ENCODE data around the gene DESI2.
"Not testable (repeated sequence)": the region's sequence is repeated elsewhere in the genome, so short reads cannot be mapped to it uniquely, and the experiment has no call there.

DESI2 gene

DNA sequence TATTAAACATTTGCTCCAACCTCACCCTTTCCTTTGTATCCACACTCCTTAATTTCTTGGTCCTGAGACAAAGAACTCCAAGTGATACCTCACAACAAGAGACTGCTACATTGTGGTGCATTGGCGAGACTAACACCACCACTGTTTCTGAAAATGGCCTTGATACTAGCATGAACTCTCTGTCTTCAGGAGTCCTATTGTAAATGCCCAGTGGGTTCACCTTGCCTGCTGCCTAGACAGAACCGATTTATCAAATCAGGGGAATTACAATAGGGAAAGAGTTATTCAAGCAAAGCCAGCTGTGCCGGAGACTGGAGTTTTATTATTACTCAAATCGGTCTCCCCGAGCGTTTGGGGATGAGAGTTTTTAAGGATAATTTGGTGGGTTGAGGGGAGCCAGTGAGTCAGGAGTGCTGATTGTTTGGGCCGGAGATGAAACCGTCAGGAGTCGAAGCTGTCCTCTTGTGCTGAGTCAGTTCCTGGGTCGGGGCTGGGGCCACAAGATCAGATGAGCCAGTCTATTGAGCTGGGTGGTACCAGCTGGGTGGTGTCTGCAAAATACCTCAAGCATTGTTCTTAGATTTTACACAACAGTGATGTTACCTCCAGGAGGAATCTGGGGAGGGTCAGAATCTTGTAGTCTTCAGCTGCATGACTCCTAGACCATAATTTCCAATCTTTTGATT, 83.1 kb downstream of the DESI2 start:
- H3K4me3 ChIP-seq (ENCODE audit: low read length): no peak overlapping the region
- DNase-seq (ENCODE audit: low read depth, low spot score): no peak

DNA sequence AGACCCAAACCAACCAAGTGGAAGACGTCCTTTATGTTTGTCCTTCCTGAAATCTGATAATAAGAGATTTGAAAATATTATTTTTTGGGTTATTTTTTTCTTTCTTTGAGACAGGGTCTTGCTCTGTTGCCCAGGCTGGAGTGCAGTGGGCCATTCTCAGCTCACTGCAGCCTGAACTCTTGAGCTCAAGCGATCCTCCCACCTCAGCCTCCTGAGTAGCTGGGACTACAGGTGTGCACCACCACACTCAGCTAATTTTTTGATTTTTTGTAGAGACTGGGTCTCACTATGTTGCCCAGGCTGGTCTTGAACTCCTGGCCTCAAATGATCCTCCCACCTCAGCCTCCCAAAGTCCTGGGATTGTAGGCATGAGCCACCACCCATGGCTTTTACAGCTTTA, 86.2 kb downstream of the DESI2 start:
- H3K4me3 ChIP-seq (ENCODE audit: low read length); DNase-seq (ENCODE audit: low read depth, low spot score): not testable (repeated sequence)

DNA sequence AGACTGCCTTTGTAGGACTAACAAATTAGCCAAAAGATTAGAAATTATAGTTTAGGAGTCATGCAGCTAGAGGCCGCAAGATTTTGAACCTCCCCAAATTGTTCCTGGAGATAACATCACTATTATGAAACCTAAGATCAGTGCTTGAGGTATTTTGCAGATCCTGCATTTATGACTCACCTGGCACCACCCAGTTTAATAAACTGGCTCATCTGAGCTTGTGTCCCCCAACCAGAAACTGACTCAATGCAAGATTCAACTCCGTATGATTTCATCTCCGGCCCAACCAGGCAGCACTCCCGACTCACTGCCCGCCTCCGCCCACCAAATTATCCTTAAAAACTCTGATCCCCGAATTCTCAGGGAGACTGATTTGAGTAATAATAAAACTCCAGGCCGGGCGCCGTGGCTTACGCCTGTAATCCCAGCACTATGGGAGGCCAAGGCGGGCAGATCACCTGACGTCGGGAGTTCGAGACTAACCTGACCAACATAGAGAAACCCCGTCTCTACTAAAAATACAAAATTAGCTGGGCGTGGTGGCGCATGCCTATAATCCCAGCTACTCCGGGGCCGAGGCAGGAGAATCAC, 87.2 kb downstream of the DESI2 start:
- DNase-seq (ENCODE audit: low read depth, low spot score); H3K4me3 ChIP-seq (ENCODE audit: low read length): not testable (repeated sequence)

DNA sequence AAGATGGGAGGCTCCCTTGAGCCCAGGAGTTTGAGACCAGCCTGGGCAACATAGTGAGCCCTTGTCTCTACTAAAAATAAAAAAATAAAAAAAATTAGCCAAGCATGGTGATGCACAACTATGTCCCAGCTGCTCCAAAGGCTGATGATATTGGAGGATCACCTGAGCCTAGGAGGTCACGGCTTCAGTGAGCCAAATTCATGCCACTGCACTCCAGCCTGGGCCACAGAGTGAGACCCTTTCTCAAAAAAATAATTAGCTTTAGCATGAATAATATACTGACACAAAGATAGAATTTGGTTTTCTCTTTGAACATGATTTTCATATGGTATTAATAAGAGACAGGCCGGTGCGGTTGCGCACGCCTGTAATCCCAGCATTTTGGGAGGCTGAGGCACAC, 88.8 kb downstream of the DESI2 start:
- H3K4me3 ChIP-seq (ENCODE audit: low read length): no peak overlapping the region
- DNase-seq (ENCODE audit: low read depth, low spot score): no peak

DNA sequence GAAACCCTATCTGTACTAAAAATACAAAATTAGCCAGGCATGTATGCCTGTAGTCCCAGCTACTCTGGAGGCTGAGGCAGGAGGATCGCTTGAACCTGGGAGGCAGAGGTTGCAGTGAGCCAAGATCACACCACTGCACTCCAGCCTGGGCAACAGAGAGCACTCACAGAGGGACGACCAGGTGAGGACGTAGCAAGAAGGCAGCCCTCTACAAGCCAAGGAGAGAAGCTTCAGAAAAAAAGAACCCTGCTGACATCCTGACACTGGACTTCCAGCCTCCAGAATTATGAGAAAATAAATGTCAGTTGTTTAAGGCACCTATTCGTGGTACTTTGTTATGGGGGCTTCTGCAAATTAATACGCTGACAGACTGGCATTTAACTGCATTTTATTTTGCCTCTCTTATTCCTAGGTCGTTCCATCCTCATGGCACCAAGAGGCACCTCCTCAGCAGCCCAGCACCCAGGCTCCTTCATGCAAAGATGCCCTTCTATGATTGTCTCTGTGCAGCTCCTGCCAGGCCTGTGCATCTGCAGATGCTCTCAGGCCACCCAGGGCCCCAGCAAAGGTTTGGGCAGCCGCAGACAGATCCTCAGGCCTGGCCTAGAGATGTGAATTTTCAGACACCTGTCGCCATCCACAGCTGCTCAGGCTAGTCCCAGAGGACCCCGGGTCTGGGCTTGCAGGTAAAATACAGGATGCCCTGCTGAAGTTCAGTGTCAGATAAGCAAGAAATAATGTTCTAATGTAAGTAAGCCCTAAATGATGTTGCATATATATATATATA, 96.5 kb downstream of the DESI2 start:
- no peak for DNase-seq (ENCODE audit: low read depth, low spot score)
- no peak overlapping the region for H3K4me3 ChIP-seq (ENCODE audit: low read length)

DNA sequence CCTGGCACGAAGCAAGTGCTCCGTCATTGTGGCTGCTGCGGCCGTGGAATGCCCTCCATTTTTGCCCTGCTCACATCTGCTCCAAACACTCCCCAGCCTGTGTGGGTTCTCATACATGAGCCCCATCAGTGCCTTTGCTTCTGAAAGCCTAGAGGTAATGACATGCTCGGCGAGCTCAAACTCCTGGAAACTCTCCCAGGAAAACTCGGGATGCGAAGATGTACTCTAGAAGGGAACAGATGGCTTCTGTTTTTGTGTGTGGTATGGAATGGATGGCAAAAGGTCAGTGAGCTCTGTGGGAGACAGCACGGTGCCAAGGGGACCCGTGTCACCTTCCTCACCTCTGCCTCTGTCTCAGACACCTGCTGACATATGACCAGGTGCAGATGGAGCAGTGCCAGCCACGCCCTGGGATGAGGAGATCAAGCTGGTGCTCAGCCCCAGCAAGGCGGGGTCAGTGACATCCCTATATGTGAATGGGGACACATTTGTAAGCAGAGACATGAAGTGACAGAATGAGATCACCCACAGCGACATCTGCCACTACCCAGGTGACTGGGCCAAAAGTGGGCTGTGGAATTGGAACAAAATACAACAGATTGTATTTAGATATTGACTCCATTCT, 98.5 kb downstream of the DESI2 start:
- no peak for DNase-seq (ENCODE audit: low read depth, low spot score)
- no peak overlapping the region for H3K4me3 ChIP-seq (ENCODE audit: low read length)

DNA sequence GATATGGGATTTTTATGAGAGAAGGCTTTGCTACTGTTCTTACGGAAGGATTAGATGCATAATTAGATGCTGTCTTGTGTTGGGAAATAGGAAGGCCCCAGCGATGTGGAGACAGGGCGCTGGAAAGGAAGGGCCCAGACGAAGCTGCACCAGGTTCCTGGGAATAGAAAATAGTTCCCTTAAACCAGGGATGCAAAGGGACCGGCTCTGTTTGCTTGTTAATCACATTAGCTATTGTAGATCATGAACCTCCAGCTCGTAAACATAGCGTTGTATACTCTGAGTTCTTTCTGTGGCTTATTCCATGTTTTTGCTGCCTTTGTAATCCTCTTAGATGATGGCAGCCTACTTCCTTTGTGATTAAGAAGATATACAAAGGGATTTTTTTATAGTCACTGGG, 102.7 kb downstream of the DESI2 start:
- no peak overlapping the region for H3K4me3 ChIP-seq (ENCODE audit: low read length)
- DNase-seq (ENCODE audit: low read depth, low spot score): no peak

DNA sequence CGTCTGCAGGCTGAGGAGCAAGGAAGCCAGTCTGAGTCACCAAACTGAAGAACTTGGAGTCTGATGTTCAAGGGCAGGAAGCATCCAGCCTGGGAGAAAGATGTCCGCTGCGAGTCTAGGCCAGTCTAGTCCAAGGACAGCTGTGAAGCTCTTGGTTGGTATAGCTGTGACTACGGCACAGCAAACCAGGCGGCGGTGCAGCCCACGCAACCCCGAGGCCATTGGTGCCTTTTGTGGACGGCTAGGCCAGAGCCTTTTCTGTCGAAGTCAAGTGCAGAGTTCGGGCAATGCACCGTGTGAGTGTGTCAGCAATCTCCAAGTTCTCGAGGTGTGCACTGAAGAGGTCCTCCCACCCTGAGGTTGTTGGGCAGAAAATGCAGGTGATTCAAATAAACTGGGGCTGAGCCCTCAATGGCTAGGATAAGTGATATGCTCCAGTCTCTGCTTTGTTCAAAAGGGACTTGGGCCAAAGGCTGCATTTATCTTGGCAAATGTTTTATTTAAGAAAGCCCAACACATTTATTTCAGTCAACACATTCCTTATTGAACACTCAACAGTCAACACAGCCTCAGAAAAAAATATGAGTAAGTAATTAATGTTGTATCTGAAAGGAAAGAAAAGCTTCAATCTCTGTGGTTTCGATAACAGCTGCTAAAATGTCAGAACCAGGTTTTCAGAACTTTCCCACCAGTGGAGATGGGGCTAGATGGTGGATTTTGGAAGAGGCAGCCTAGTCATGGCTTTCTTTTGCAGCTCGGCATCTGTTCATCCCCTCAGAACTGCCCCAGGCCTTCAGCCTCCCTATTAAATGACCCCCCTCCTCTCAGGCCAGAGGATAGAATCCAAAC, 104.4 kb downstream of the DESI2 start:
- no peak overlapping the region for H3K4me3 ChIP-seq (ENCODE audit: low read length)
- DNase-seq (ENCODE audit: low read depth, low spot score): no peak

All from Jurkat, Clone E6-1 (cell line).